ENCODE data around the gene GLB1L3. TPM values are rescaled to one million over a fixed set of nuclear protein-coding genes. Genes with fewer than 3 reads are reported as not detected.

Gene GLB1L3
- total RNA-seq, 1 experiment from 2014 or later = not detected

DNA sequence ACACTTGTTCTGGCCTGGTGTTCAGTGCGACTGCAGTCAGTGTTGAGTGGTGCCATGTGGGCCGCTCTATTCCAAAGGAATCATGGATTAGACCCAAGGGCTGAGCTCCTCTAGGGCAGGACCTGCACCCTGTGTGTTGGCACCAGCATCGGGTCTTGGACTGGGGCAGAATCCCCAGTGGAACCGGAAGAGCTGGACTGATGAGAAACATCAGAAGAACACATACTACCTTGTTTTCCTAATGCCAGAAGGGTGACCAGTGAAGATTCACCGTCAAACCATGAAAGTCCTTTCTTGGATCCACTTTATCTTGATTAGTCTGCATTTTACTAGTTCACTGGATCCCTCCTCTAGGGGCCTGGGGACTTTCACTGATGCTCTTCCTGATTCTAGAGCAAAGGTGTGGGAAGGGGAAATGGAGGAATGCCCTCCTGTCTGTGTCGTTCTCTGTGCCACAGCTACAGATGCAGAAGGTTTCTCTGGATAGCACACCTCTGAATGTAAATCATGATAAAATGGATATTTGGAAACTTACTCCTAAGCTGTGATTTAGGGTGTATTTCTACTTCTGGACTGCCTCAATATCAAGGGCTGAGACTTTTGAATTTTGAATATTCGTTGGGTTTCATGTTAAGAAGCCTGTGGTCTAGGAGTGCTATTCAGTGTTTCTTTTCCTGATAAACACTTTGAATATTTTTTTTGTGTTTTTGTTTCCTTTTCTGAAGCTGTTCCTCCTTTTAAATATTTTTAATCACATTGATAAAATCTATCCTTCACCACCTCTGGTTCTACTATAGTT, 11.0 kb upstream of the GLB1L3 start:
- Histone ChIP-seq H3K27me3 (ENCODE audit: insufficient read depth, low read length) (no peaks in the 10 kb centered on the region), H4K20me1 (ENCODE audit: insufficient read depth) (no peaks in the 10 kb centered on the region), H3K36me3 (ENCODE audit: control insufficient read depth in 1 of 2, insufficient read depth in 2 of 2, low read length in 2 of 2) (peaks cover 4% of the 10 kb centered on the region in 2 experiments; a peak in 2 of 4 replicates), H3K9ac (ENCODE audit: low read length) (no peak overlapping the region), H3K4me2 (ENCODE audit: low read length) (no peak overlapping the region), H3K79me2 (ENCODE audit: insufficient read depth, low read length) (no peaks in the 10 kb centered on the region), H3K4me3 (replicated peaks in 1 of 2; ENCODE audit: low read depth in 1 of 2, low read length in 2 of 2) (no peak overlapping the region), H3K9me3 (ENCODE audit: control insufficient read depth in 1 of 2, insufficient read depth in 1 of 2, low read depth in 1 of 2, low read length in 2 of 2) (no peaks in the 10 kb centered on the region), H3K9me2 (ENCODE audit: insufficient read depth) (no peaks in the 10 kb centered on the region), H2AFZ (ENCODE audit: low read depth, low read length, poor library complexity, severe bottlenecking) (no peak overlapping the region), H3K27ac (ENCODE audit: low read depth, low read length) (no peak overlapping the region), H3K4me1 (ENCODE audit: control insufficient read depth in 1 of 2, insufficient read depth in 2 of 2, low read length in 2 of 2) (no peaks in the 10 kb centered on the region)
- TF ChIP-seq EZH2 (IDR thresholded peaks at IDR 0.05) = no peak
- BruUV-seq (replicated peaks) = no TSS peak
- ChIA-PET RAD21 (ENCODE audit: low non-redundant PET in 1 of 2, low total read pairs in 2 of 2, uncharacterized antibody in 2 of 2, unreplicated experiment in 2 of 2) (no interaction called here), CTCF (no interaction called here), POLR2A (no interaction called here)
- ATAC-seq (no peak), DNase-seq (ENCODE audit: low read depth, low spot score) (no peak)
- intact Hi-C loops (cut with micrococcal nuclease) = no loop called here

DNA sequence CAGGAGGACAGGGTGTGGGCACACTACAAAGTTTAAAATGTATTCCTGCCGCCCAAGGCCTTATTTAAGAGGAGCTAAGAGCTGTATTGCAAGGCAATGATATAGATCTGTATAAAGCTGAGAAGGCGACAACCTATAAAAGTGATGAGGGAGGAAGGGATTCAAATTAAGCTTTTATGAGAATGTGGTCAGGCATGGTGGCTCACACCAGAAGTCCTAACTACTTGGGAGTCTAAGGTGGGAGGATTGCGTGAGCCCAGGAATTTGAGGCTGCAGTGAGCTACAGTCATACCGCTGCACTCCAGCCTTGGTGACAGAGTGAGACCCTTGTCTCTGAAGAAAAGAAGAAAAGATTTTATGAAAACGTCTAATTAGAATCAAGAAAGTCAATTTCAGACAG, 9.7 kb upstream of the GLB1L3 start:
- no peaks in the 10 kb centered on the region for H3K27me3 ChIP-seq (ENCODE audit: insufficient read depth, low read length)
- intact Hi-C loops (cut with micrococcal nuclease) = no loop called here
- CTCF ChIA-PET = no interaction called here
- no peaks in the 10 kb centered on the region for H4K20me1 ChIP-seq (ENCODE audit: insufficient read depth)
- H3K36me3 ChIP-seq (ENCODE audit: control insufficient read depth in 1 of 2, insufficient read depth in 2 of 2, low read length in 2 of 2) = peaks cover 2 to 4% of the 10 kb centered on the region in 2 experiments; a peak in 2 of 4 replicates
- TF ChIP-seq, protein P1, sequence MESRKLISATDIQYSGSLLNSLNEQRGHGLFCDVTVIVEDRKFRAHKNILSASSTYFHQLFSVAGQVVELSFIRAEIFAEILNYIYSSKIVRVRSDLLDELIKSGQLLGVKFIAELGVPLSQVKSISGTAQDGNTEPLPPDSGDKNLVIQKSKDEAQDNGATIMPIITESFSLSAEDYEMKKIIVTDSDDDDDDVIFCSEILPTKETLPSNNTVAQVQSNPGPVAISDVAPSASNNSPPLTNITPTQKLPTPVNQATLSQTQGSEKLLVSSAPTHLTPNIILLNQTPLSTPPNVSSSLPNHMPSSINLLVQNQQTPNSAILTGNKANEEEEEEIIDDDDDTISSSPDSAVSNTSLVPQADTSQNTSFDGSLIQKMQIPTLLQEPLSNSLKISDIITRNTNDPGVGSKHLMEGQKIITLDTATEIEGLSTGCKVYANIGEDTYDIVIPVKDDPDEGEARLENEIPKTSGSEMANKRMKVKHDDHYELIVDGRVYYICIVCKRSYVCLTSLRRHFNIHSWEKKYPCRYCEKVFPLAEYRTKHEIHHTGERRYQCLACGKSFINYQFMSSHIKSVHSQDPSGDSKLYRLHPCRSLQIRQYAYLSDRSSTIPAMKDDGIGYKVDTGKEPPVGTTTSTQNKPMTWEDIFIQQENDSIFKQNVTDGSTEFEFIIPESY (IDR thresholded peaks at IDR 0.05; ENCODE audit: extremely low read depth, insufficient replicate concordance, low read length) = no peak
- no peak for TF ChIP-seq SIN3A (IDR thresholded peaks at IDR 0.05; ENCODE audit: low read depth)
- no peak for TF ChIP-seq RAD21 (IDR thresholded peaks at IDR 0.05; ENCODE audit: low read depth)
- TF ChIP-seq POLR2AphosphoS5 (IDR thresholded peaks at IDR 0.05; ENCODE audit: low read depth, low read length) = no peak
- no peak for TF ChIP-seq JUND (IDR thresholded peaks at IDR 0.05)
- no peak for TF ChIP-seq YY1 (IDR thresholded peaks at IDR 0.05; ENCODE audit: extremely low read depth, insufficient replicate concordance, low read depth, low read length)
- no peak for TF ChIP-seq MAX (IDR thresholded peaks at IDR 0.05)
- TF ChIP-seq, protein P2, sequence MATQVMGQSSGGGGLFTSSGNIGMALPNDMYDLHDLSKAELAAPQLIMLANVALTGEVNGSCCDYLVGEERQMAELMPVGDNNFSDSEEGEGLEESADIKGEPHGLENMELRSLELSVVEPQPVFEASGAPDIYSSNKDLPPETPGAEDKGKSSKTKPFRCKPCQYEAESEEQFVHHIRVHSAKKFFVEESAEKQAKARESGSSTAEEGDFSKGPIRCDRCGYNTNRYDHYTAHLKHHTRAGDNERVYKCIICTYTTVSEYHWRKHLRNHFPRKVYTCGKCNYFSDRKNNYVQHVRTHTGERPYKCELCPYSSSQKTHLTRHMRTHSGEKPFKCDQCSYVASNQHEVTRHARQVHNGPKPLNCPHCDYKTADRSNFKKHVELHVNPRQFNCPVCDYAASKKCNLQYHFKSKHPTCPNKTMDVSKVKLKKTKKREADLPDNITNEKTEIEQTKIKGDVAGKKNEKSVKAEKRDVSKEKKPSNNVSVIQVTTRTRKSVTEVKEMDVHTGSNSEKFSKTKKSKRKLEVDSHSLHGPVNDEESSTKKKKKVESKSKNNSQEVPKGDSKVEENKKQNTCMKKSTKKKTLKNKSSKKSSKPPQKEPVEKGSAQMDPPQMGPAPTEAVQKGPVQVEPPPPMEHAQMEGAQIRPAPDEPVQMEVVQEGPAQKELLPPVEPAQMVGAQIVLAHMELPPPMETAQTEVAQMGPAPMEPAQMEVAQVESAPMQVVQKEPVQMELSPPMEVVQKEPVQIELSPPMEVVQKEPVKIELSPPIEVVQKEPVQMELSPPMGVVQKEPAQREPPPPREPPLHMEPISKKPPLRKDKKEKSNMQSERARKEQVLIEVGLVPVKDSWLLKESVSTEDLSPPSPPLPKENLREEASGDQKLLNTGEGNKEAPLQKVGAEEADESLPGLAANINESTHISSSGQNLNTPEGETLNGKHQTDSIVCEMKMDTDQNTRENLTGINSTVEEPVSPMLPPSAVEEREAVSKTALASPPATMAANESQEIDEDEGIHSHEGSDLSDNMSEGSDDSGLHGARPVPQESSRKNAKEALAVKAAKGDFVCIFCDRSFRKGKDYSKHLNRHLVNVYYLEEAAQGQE (IDR thresholded peaks at IDR 0.05; ENCODE audit: low read depth) = no peak
- no peak for TF ChIP-seq ELF1 (IDR thresholded peaks at IDR 0.05; ENCODE audit: borderline replicate concordance, low read depth)
- TF ChIP-seq SP1 (IDR thresholded peaks at IDR 0.05; ENCODE audit: low read depth) = no peak
- no peak for TF ChIP-seq POLR2A (IDR thresholded peaks at IDR 0.05; ENCODE audit: borderline replicate concordance, extremely low read depth, insufficient read depth, insufficient read length)
- no peak for TF ChIP-seq CBX3 (IDR thresholded peaks at IDR 0.05; ENCODE audit: low read depth)
- TF ChIP-seq EZH2 (IDR thresholded peaks at IDR 0.05) = no peak
- H3K27ac ChIP-seq (ENCODE audit: low read depth, low read length) = no peak overlapping the region
- H3K4me1 ChIP-seq (ENCODE audit: control insufficient read depth in 1 of 2, insufficient read depth in 2 of 2, low read length in 2 of 2) = no peaks in the 10 kb centered on the region
- no peak overlapping the region for H3K4me2 ChIP-seq (ENCODE audit: low read length)
- no peaks in the 10 kb centered on the region for H3K9me2 ChIP-seq (ENCODE audit: insufficient read depth)
- BruUV-seq (replicated peaks) = no TSS peak
- no peak for ATAC-seq
- H3K4me3 ChIP-seq (replicated peaks in 1 of 2; ENCODE audit: low read depth in 1 of 2, low read length in 2 of 2) = no peak overlapping the region
- no peaks in the 10 kb centered on the region for H3K79me2 ChIP-seq (ENCODE audit: insufficient read depth, low read length)
- H3K9me3 ChIP-seq (ENCODE audit: control insufficient read depth in 1 of 2, insufficient read depth in 1 of 2, low read depth in 1 of 2, low read length in 2 of 2) = no peaks in the 10 kb centered on the region
- no peak for DNase-seq (ENCODE audit: low read depth, low spot score)
- no peak overlapping the region for H2AFZ ChIP-seq (ENCODE audit: low read depth, low read length, poor library complexity, severe bottlenecking)
- no peak overlapping the region for H3K9ac ChIP-seq (ENCODE audit: low read length)
- POLR2A ChIA-PET = no interaction called here
- RAD21 ChIA-PET (ENCODE audit: low non-redundant PET in 1 of 2, low total read pairs in 2 of 2, uncharacterized antibody in 2 of 2, unreplicated experiment in 2 of 2) = no interaction called here
